WERI-Rb-1 (cell line): ENCODE data around the gene CFAP251.

Experiments used
- DNase-seq: peaks from one replicate; pipeline ENCODE4 v3.0.0-alpha.2; 2020
- H3K27ac ChIP-seq: fragments of 250-450 bp; sonication (Bioruptor Pico); 2 replicates; pipeline ENCODE4 v1.5.1; 2020; ENCODE audit warnings: mild to moderate bottlenecking, moderate library complexity
- H3K27me3 ChIP-seq: fragments of 250-450 bp; sonication (Bioruptor Pico); 2 replicates; pipeline ENCODE4 v1.5.1; 2021; ENCODE audit warnings: mild to moderate bottlenecking, low read depth, moderate library complexity; ENCODE audit not compliant: insufficient read depth, severe bottlenecking
- H3K36me3 ChIP-seq: fragments of 250-450 bp; sonication (Bioruptor Pico); 2 replicates; pipeline ENCODE4 v1.5.1; 2020; ENCODE audit warnings: mild to moderate bottlenecking, moderate library complexity
- H3K4me3 ChIP-seq: 2 replicates; pipeline ENCODE4 v1.5.1; 2011; ENCODE audit warnings: low read depth, mild to moderate bottlenecking, control low read depth, low read length
- H3K9me3 ChIP-seq: fragments of 250-450 bp; sonication (Bioruptor Pico); 2 replicates; pipeline ENCODE4 v1.5.1; 2021; ENCODE audit warnings: mild to moderate bottlenecking, moderate library complexity; ENCODE audit not compliant: severe bottlenecking
- CTCF ChIP-seq: IDR thresholded peaks from 2 replicates; pipeline ENCODE4 v1.5.1; 2011; ENCODE audit warnings: low read depth, mild to moderate bottlenecking, control low read depth, inconsistent platforms, low read length

CFAP251 gene

GRCh38 chr12:122048151-122048550 lies 129.8 kb downstream of the CFAP251 start:
- Histone ChIP-seq H3K36me3 (peaks cover 23% of the 10 kb centered on the region), H3K27me3 (no peaks in the 10 kb centered on the region), H3K9me3 (peaks cover 6% of the 10 kb centered on the region), H3K27ac (no peak overlapping the region), H3K4me3 (no peak overlapping the region)
- no peak for DNase-seq
- TF ChIP-seq CTCF, result no peak

- H3K9me3 ChIP-seq, result peaks cover 4% of the 10 kb centered on the region
- H3K27ac ChIP-seq, result no peak overlapping the region
- no peak overlapping the region for H3K4me3 ChIP-seq
- no peak for TF ChIP-seq CTCF
- no peak for DNase-seq
- no peaks in the 10 kb centered on the region for H3K27me3 ChIP-seq
- peaks cover 15% of the 10 kb centered on the region for H3K36me3 ChIP-seq
These were observed 131.4 kb downstream of the CFAP251 start for GRCh38 chr12:122049827-122050226.

- H3K36me3 ChIP-seq, result peaks cover 7% of the 10 kb centered on the region
- no peak overlapping the region for H3K4me3 ChIP-seq
- no peaks in the 10 kb centered on the region for H3K27me3 ChIP-seq
- DNase-seq, result no peak
- TF ChIP-seq CTCF, result no peak
- H3K27ac ChIP-seq, result no peak overlapping the region
- H3K9me3 ChIP-seq, result no peaks in the 10 kb centered on the region
These were observed 132.3 kb downstream of the CFAP251 start for GRCh38 chr12:122050706-122051105.

GRCh38 chr12:122051231-122051876 lies 133.0 kb downstream of the CFAP251 start:
- Histone ChIP-seq H3K9me3 (no peaks in the 10 kb centered on the region), H3K27ac (no peak overlapping the region), H3K36me3 (peaks cover 10% of the 10 kb centered on the region), H3K27me3 (no peaks in the 10 kb centered on the region), H3K4me3 (no peak overlapping the region)
- no peak for DNase-seq
- TF ChIP-seq CTCF, result no peak

- no peak overlapping the region for H3K27ac ChIP-seq
- TF ChIP-seq CTCF, result no peak
- H3K36me3 ChIP-seq, result peaks cover 11% of the 10 kb centered on the region
- DNase-seq, result no peak
- H3K9me3 ChIP-seq, result no peaks in the 10 kb centered on the region
- no peaks in the 10 kb centered on the region for H3K27me3 ChIP-seq
- no peak overlapping the region for H3K4me3 ChIP-seq
These were observed 133.9 kb downstream of the CFAP251 start for GRCh38 chr12:122052285-122052684.
